SH-SY5Y (cell line): ENCODE data around the gene PKP4.

ENCODE experiments used
- GATA2 ChIP-seq: IDR thresholded peaks from 2 replicates; pipeline ENCODE4 v1.6.1; 2011; ENCODE audit warnings: mild to moderate bottlenecking, low read depth, low read length
- GATA3 ChIP-seq: IDR thresholded peaks from 2 replicates; pipeline ENCODE4 v1.6.1; 2011; ENCODE audit warnings: low read depth, mild to moderate bottlenecking, low read length, moderate library complexity

DNA sequence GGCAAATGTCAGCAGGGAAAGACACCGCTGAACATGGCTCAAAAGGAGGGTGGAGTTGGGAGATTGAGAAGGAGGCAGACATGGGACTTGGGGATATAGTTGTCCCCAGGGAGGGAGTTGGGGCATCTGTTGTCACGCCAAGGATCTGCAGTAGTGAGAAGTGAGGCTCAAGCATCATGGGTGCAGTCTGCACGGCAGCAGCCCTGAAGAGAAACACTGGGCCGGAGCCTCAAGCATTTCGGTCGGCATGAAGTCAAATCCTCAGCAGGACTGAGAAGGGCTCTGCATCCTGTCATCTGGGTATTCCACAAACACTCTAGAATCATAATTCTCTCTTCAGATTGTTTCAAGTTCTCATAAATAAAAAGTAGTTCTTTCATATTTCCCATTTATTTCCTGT lies 205.7 kb downstream of the PKP4 start:
- TF ChIP-seq GATA2 (no peak), GATA3 (no peak)
